Stomach (tissue), 9 donors: Measurements from ENCODE around the gene MYRFL. TPM values are rescaled to one million over a fixed set of nuclear protein-coding genes. Genes with fewer than 3 reads are reported as not detected.
"Not testable (repeated sequence)": the region's sequence is repeated elsewhere in the genome, so short reads cannot be mapped to it uniquely, and the experiment has no call there.

ENCODE experiments used
- DNase-seq, 2 donors: peaks; one replicate each; pipeline versions ENCODE4 v3.0.0 to v3.0.0-alpha.2; 2013 to 2019
- H3K27ac ChIP-seq, 5 donors: fragments of 200-600 bp in 4 of 5; sonication (generic) in 4 of 5; one replicate each; pipeline ENCODE4 v1.5.1; 2013 to 2019; ENCODE audit warnings: mild to moderate bottlenecking in 1 of 5, moderate library complexity in 1 of 5
- H3K27me3 ChIP-seq, 3 donors: fragments of 200-600 bp; sonication (generic); one replicate each; pipeline ENCODE4 v1.5.1; 2017 to 2019; ENCODE audit warnings: mixed run types in 1 of 3
- H3K36me3 ChIP-seq, 4 donors: fragments of 200-600 bp; sonication (generic); 1 replicate in 3 of 4; 2 replicates in 1 of 4; pipeline ENCODE4 v1.5.1; 2016 to 2019
- H3K4me1 ChIP-seq, 4 donors: fragments of 200-600 bp; sonication (generic); one replicate each; pipeline ENCODE4 v1.5.1; 2016 to 2019
- H3K4me3 ChIP-seq, 4 donors: fragments of 200-600 bp; sonication (generic) in 3 of 4; one replicate each; pipeline ENCODE4 v1.5.1; 2016 to 2019; ENCODE audit warnings: mild to moderate bottlenecking in 1 of 4
- H3K9me3 ChIP-seq, 4 donors: fragments of 200-600 bp; sonication (generic); one replicate each; pipeline ENCODE4 v1.5.1; 2016 to 2019
- EP300 ChIP-seq: sonication (generic); formaldehyde crosslinking; IDR thresholded peaks from one replicate; pipeline ENCODE4 v1.6.1; 2017; ENCODE audit warnings: antibody characterized with exemption
- POLR2A ChIP-seq, 4 donors: fragments of 450-650 bp; IDR thresholded peaks; one replicate each; pipeline ENCODE4 v1.6.1; 2016; ENCODE audit warnings: antibody characterized with exemption in 4 of 4, control low read depth in 2 of 4, mild to moderate bottlenecking in 1 of 4, moderate library complexity in 1 of 4
- POLR2AphosphoS5 ChIP-seq, 3 donors: sonication (generic); formaldehyde crosslinking; IDR thresholded peaks; one replicate each; pipeline ENCODE4 v1.6.1; 2016; ENCODE audit warnings: antibody characterized with exemption in 3 of 3
- WGBS, 5 donors: extraction: QIAGEN DNeasy Blood & Tissue Kit in 3 of 5; methylation state at CpG; one replicate each; pipeline versions ENCODE4 v1.1.5 to v1.1.7; 2013 to 2018; 5-methylcytosine and 5-hydroxymethylcytosine counted together
- intact Hi-C: fragments of 100-400 bp; cut with DNase I; formaldehyde crosslinking; loops from one replicate; pipeline ENCODE4 v1.15.1; 2023; ENCODE audit warnings: low total_unique reads
- polyA plus RNA-seq, 3 donors: library from polyadenylated mRNA; stranded (reverse); fragments of 200-250 nt; gene quantifications; one replicate each; pipeline ENCODE4 v1.2.3, GENCODE V29; 2013
- total RNA-seq, 5 donors: library from RNA; depleted of rRNA; stranded (reverse); fragments of >200 nt; gene quantifications; one replicate each; pipeline versions ENCODE4 v1.1.0 to v1.2.3, GENCODE V29; 2014 to 2016
- TF ChIP-seq, protein P1 (sequence below), 7 experiments: fragments of 450-650 bp in 4 of 7; fragments of 200-600 bp in 3 of 7; sonication (generic) in 3 of 7; IDR thresholded peaks; one replicate each; pipeline ENCODE4 v1.5.1; 2016 to 2019; ENCODE audit warnings: antibody characterized with exemption in 7 of 7, control low read depth in 2 of 7, mild to moderate bottlenecking in 1 of 7
- donor health status: healthy with polysubstance abuse.
- donor health status: Bipolar disorder and iron deficiency.
- donor health status: healthy.

The MYRFL gene
- total and polyA plus RNA-seq, 8 donors, result 0.13 to 0.19 (median 0.18) TPM; not detected in 5

DNA sequence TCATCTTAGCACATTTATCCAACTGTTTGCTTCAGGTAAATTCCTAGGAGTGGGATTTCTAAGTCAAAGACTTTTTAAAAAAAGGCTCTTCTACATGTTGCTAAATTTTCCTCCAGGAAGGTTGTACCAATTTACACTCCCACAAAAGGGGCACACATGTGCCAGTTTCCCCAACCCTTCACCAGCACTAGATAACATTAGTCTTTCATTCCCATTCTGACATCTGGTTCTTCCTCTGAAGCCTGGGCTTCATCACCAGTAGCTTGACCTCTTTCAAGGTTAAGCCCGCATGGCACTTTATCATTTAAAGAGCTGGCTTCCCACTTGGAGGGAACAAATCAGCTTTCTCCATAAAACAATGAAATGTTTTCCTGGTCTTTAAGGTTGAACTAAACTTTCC is 168.4 kb downstream of the MYRFL start:
- 83 to 100% (median 95%) methylated on average over 1 of the region's 1 CpG for WGBS, 5 donors
- Histone ChIP-seq H3K4me3 (no peak overlapping the region), H3K36me3 (no peaks in the 10 kb centered on the region), H3K4me1 (peaks cover 0 to 15% (median 5%) of the 10 kb centered on the region in 4 donors), H3K27me3 (no peaks in the 10 kb centered on the region), H3K9me3 (no peaks in the 10 kb centered on the region), H3K27ac (no peak overlapping the region)
- no peak for TF ChIP-seq EP300
- TF ChIP-seq, protein P1, sequence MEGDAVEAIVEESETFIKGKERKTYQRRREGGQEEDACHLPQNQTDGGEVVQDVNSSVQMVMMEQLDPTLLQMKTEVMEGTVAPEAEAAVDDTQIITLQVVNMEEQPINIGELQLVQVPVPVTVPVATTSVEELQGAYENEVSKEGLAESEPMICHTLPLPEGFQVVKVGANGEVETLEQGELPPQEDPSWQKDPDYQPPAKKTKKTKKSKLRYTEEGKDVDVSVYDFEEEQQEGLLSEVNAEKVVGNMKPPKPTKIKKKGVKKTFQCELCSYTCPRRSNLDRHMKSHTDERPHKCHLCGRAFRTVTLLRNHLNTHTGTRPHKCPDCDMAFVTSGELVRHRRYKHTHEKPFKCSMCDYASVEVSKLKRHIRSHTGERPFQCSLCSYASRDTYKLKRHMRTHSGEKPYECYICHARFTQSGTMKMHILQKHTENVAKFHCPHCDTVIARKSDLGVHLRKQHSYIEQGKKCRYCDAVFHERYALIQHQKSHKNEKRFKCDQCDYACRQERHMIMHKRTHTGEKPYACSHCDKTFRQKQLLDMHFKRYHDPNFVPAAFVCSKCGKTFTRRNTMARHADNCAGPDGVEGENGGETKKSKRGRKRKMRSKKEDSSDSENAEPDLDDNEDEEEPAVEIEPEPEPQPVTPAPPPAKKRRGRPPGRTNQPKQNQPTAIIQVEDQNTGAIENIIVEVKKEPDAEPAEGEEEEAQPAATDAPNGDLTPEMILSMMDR (IDR thresholded peaks at IDR 0.05), result no peak
- no peak for TF ChIP-seq POLR2A (IDR thresholded peaks at IDR 0.05)
- no peak for DNase-seq
- intact Hi-C loops, result no loop called here

GRCh38 chr12:69994086-69994485 is 169.1 kb downstream of the MYRFL start:
- intact Hi-C loops, H3K27me3 ChIP-seq, H3K4me1 ChIP-seq, H3K36me3 ChIP-seq, H3K27ac ChIP-seq, H3K9me3 ChIP-seq, DNase-seq, H3K4me3 ChIP-seq: not testable (repeated sequence)
- 72 to 90% (median 87%) methylated on average over 7 of the region's 7 CpGs for WGBS, 5 donors

DNA sequence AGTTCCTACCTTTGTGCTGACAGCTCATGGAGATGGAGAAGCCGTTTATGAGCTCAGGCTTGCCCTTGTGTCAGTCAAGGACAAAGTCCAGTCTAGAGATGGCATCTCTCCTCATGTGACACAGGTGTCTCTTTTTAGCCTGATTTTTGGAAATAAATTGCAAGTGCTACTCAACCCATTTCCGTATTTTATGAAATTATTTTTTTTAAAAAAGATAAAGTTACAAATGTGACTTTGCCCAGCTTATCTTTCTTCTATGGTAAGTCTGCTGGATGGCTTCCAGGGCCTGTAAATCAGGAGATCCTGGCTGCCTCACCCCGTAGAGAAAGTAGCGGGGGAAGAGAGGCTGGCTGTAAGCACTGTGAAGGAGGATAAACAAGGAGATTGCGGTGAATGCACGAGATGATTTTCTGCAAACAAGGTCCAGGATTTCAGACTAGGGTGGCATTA is 169.7 kb downstream of the MYRFL start:
- Histone ChIP-seq H3K9me3 (no peaks in the 10 kb centered on the region), H3K4me3 (no peak overlapping the region), H3K36me3 (no peaks in the 10 kb centered on the region), H3K27ac (no peak overlapping the region), H3K27me3 (no peaks in the 10 kb centered on the region), H3K4me1 (peaks cover 0 to 5% (median 0%) of the 10 kb centered on the region in 4 donors)
- intact Hi-C loops, result no loop called here
- WGBS, 5 donors, result 21 to 45% (median 29%) methylated on average over 6 of the region's 6 CpGs
- peak; percentile 53 to 71 for DNase-seq
- TF ChIP-seq POLR2A (IDR thresholded peaks at IDR 0.05) (no peak), POLR2AphosphoS5 (IDR thresholded peaks at IDR 0.05) (no peak), EP300 (no peak)
- TF ChIP-seq, protein P1 (IDR thresholded peaks at IDR 0.05), result no peak

DNA sequence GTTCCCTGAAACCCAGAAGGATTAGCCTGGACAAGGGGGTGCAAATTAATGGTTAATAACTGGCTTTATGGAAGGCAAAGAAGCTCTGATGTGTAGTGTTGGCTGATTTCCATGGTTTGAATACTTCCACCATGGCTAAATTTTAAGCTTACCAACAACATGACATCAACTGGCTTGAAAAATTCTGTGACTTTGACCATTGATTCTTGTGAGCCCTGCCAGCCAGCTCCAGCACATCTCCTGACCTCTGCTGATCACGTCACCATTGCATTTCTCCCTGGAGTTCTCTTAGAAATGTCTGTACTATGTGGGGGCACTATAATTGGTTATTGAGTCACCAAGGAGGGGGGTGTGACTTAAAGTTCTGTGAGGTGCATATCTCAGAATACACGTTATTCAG is 171.2 kb downstream of the MYRFL start:
- TF ChIP-seq EP300, result no peak
- Histone ChIP-seq H3K27me3 (no peaks in the 10 kb centered on the region), H3K27ac (no peak overlapping the region), H3K36me3 (no peaks in the 10 kb centered on the region), H3K4me3 (no peak overlapping the region), H3K9me3 (no peaks in the 10 kb centered on the region), H3K4me1 (peaks cover 0 to 5% (median 0%) of the 10 kb centered on the region in 4 donors)
- 68 to 89% (median 88%) methylated on average over 2 of the region's 2 CpGs for WGBS, 5 donors
- no peak for DNase-seq
- intact Hi-C loops, result no loop called here

DNA sequence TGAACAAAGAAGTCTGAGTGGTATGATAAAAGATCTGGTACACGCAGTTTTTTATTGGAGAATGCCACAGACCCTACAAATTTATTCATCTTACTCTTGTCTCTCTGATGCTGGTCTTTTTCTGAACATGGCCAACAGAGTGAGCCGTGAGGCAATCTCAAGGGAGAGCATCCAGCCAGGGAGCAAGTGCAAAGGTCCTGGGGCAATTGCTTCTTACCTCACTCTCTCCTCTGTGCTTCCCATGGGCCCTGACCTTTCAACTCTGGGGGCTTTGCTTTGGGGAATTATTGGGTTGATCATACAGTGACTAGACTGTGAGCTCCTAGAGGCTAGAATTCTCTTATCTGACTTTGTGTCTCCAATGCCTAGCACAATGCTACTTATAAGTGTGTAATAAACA is 171.7 kb downstream of the MYRFL start:
- intact Hi-C loops, result no loop called here

More for the DNA sequence above, 171.7 kb downstream of the MYRFL start:
- H3K27ac ChIP-seq, result no peak overlapping the region
- no peak for DNase-seq
- TF ChIP-seq, protein P1 (IDR thresholded peaks at IDR 0.05), result no peak
- TF ChIP-seq POLR2AphosphoS5 (IDR thresholded peaks at IDR 0.05), result no peak
- no peak for TF ChIP-seq POLR2A (IDR thresholded peaks at IDR 0.05)
- no peak for TF ChIP-seq EP300
- H3K4me1 ChIP-seq, result peaks cover 0 to 5% (median 0%) of the 10 kb centered on the region in 4 donors
- H3K36me3 ChIP-seq, result no peaks in the 10 kb centered on the region
- no peaks in the 10 kb centered on the region for H3K27me3 ChIP-seq
- WGBS, 5 donors, result 75 to 96% (median 92%) methylated on average over 2 of the region's 2 CpGs
- no peaks in the 10 kb centered on the region for H3K9me3 ChIP-seq
- H3K4me3 ChIP-seq, result no peak overlapping the region
